H4 (cell line): ENCODE data around the gene GID8. TPM values are rescaled to one million over a fixed set of nuclear protein-coding genes. Genes with fewer than 3 reads are reported as not detected.

Source experiments
- DNase-seq: peaks from one replicate; pipeline ENCODE4 v3.0.0-alpha.2; 2015; ENCODE audit warnings: low spot score
- total RNA-seq: library from RNA; depleted of rRNA; stranded (reverse); fragments of >200 nt; shearing (Covaris generic); gene quantifications from 2 replicates; pipeline ENCODE4 v1.2.3, GENCODE V29; 2014; rRNA removed

GID8 gene
- total RNA-seq, 1 experiment from 2014 or later: 23.7 TPM

GRCh38 chr20:62986257-62986800 is 48.4 kb downstream of the GID8 start:
- DNase-seq: no peak

DNA sequence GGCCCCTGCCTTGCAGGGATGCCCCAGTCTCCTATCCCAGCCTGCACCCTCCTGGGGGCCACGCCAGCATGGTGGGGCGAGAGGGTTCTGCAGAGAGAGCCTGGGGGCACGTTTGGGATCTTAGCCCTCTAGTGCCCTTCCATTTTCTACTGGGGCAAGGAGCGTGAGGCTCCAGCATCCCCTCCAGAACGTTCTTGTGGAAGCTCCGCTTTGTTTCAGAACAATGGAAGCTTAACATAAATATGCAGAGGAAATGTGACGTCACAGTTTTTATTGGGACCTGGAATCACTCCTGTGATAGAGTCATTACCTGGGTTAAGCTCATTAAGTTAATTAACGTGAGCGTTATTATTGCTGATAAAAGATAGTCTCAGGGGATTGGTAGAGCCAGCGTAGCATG is 49.2 kb downstream of the GID8 start:
- DNase-seq: no peak

DNA sequence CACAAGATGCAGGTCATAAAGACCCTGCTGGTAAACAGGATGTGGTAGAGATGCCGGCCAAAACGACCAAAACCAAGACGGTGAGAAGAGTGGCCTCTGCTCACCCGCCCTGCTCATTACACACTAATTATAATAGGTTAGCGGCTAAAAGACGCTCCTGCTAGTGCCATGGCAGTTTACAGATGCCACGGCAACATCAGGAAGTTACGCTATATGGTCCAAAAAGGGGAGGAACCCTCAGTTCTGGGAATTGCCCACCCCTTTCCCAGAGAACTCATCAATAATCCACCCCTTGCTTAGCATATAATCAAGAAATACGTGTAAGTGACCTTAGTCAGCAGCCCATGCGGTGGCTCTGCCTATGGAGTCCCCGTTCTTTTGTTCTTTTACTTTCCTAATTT is 51.3 kb downstream of the GID8 start:
- DNase-seq: peak; percentile 28

- no peak for DNase-seq
These were observed 52.4 kb downstream of the GID8 start for GRCh38 chr20:62990306-62990825.

DNA sequence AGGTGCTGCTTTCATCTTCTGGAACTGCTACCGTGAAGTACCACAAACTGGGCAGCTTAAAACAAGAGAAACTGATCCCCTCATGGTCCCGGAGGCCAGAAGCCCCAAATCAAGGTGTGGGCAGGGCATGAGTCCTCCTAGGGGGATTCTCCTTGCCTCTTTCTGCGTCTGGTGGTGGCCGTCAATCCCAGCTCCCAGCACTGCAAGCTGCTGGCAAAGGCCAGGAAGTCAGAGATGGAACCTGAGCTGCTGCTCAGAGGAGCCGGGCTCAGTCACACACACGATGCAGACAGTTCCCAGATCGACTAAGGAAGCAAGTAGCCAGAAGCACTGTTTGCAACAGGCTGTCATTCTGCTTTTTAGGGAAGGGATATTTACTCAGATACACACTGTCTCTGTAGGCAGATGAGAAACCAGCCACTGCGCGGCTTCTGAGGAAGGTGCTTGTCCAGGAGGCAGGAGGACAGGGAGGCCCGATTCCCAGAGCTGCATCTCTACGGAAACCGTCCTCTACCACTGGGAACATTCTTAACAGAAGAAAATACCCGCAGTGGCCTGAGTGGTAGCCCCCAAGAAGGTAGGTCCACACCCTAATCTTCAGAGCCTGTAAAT is 53.4 kb downstream of the GID8 start:
- DNase-seq: no peak

- DNase-seq: no peak
These were observed 53.9 kb downstream of the GID8 start for GRCh38 chr20:62991863-62992262.

DNA sequence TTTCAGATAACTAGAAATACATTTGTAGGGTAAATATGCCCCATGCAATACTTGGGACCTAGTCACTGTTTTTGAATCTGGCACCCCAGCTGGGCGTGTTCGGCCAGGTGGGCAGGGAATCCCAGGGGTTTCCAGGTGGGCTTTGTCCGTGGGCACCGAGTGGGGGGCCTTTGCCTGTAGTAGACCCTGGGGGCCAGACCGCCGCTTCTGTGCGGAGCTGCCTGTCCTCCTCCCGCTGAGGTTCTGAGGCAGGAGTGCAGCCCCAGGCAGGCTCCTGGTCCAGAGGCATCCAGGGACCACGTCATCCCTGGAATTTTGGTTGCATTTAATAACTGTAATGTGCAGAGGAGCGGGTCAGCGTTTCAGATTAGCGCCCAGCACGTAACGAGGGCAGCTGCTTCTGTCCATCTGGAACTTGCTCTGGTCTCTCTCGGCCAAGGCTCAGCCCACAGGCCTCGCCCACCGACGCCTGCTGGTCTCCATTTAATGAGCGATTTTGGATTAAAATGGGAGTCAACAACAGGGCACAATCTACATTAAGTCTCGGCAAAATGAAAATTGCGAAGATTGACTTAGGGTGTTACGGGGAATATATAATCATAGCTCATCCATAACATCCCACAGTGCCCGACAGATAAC is 56.0 kb downstream of the GID8 start:
- no peak for DNase-seq

DNA sequence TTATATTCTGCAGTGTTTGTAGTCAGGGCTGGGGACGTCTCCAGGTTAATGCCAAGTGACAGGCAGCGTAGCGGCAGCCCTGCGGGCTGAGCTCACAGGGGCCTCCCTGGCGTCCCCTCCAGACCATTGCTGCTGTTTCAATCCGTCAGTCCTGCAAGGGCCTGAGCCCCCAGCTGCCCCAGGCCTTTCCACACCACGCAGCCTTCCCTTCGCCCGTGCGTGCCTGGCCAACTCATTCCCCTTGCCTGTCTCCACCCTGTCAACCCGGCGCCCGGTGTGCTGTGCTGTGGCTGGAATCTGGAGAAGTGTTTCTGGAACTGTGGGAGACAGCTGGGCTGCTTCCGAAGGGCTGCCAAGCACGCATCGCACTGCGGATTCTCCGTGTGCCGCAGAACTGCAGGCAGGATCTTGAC is 56.9 kb downstream of the GID8 start:
- no peak for DNase-seq

GRCh38 chr20:62995481-62995880 is 57.5 kb downstream of the GID8 start:
- no peak for DNase-seq

GRCh38 chr20:62995898-62996595 is 58.1 kb downstream of the GID8 start:
- DNase-seq: no peak

DNA sequence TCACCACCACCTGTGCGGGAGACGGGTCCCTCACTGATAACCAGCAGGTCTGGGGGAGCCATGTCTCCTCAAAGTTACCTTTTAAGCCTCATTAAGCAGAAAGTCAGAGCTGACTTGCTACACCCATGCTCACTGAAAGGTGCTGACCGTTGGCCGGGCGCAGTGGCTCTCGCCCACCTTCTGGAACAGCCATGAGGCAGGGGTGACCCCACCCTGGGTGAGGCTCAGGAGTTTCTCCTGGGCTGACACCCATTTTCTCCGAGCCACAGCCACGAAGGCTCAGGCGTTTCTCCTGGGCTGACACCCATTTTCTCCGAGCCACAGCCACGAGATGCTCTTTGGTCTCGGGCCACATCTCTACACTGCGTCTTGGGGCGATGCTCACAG is 58.6 kb downstream of the GID8 start:
- DNase-seq: no peak

- DNase-seq: no peak
These were observed 59.6 kb downstream of the GID8 start for GRCh38 chr20:62997417-62998035.

Other genes starting within 250 kb of the GID8 start
- gene NTSR1, start 229.3 kb upstream of the GID8 start, total RNA-seq: not detected in 2 replicates
- gene MRGBP, start 141.7 kb upstream of the GID8 start, total RNA-seq: 33.9 and 34.2 TPM in 2 replicates
- 30.9 and 43.8 TPM in 2 replicates for gene OGFR, start 133.3 kb upstream of the GID8 start, total RNA-seq
- gene COL9A3, start 121.1 kb upstream of the GID8 start, total RNA-seq: not detected in 2 replicates
- 10.3 and 11.7 TPM in 2 replicates for gene TCFL5, start 76.3 kb upstream of the GID8 start, total RNA-seq
- gene DIDO1, start 11.6 kb upstream of the GID8 start, total RNA-seq: 14.7 and 16.9 TPM in 2 replicates
- gene SLC17A9, start 14.6 kb downstream of the GID8 start, total RNA-seq: not detected in 2 replicates
- gene BHLHE23, start 68.8 kb downstream of the GID8 start, total RNA-seq: not detected in 2 replicates